Fibroblast of mammary gland (primary cell): ENCODE data around the gene CEACAM21.

Experiments used
- DNase-seq: peaks from one replicate; pipeline ENCODE4 v3.0.0-alpha.2; 2010; ENCODE audit warnings: low read depth
- H3K4me3 ChIP-seq: 2 replicates; pipeline ENCODE4 v1.5.1; 2011; ENCODE audit warnings: low read depth, mild to moderate bottlenecking, low read length, moderate library complexity; ENCODE audit not compliant: control insufficient read depth
- CTCF ChIP-seq: conservative IDR thresholded peaks from 2 replicates; pipeline ENCODE4 v1.5.1; 2011; ENCODE audit warnings: low read depth, low read length, inconsistent platforms; ENCODE audit not compliant: control insufficient read depth, insufficient read depth

CEACAM21 gene

DNA sequence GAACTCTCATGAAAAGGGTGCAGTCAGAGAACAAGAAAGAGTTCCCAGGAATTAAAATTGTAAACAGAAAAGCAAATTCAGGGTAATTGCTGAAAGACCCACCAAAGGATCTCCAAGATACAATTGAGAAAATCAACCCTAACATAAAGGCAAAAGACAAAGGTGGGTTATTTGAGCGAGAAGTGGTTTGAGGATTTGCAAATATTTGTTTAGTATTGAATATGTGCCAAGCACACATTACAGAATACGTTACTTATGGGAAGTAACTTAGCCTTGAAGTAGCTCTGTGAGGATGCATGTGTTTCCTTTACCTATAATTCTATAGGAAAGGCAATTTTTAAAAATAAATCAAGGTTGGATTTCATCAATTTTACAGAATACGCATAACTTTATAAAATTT lies 10.0 kb upstream of the CEACAM21 start:
- no peak overlapping the region for H3K4me3 ChIP-seq
- TF ChIP-seq CTCF = no peak
- no peak for DNase-seq

GRCh38 chr19:41569481-41570150 lies 6.3 kb upstream of the CEACAM21 start:
- DNase-seq = no peak
- no peak overlapping the region for H3K4me3 ChIP-seq
- no peak for TF ChIP-seq CTCF

- no peak overlapping the region for H3K4me3 ChIP-seq
- no peak for TF ChIP-seq CTCF
- no peak for DNase-seq
Observed at GRCh38 chr19:41570179-41570578, 5.8 kb upstream of the CEACAM21 start.

- H3K4me3 ChIP-seq = no peak overlapping the region
- peak; percentile 89 for TF ChIP-seq CTCF
- DNase-seq = peak; percentile 62
Observed at GRCh38 chr19:41570639-41571112, 5.3 kb upstream of the CEACAM21 start.

GRCh38 chr19:41577144-41577830 lies 1.3 kb downstream of the CEACAM21 start:
- H3K4me3 ChIP-seq = no peak overlapping the region
- DNase-seq = no peak

DNA sequence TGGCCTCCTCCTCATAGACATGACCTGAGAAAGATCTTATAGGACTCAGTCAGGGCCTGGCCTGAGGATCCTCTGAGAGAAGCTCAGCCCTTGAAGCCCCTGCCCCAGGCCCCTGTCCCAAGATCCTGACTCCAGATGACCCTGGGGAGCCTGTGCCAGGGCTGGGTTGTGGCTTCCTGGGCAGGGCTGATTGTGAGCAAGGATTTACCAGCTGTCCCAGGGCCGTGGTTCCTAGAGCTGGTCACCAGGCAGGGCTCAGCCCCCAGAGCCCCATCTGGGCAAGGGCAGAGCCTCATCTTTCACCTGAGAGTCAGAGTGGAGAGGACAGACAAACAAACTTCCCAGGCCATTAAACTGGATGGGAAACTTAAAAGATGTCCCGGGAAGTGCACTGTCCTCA lies 1.9 kb downstream of the CEACAM21 start:
- TF ChIP-seq CTCF = no peak
- no peak for DNase-seq
- no peak overlapping the region for H3K4me3 ChIP-seq

More at GRCh38 chr19:41577144-41577830, 1.3 kb downstream of the CEACAM21 start:
- no peak for TF ChIP-seq CTCF
